Loucy (cell line): ENCODE measurements around the gene RAPH1.

Experiments used
- H2AFZ ChIP-seq: fragments of 200-600 bp; sonication (generic); 2 replicates; pipeline ENCODE4 v1.6.0; 2016; ENCODE audit warnings: antibody characterized with exemption, mild to moderate bottlenecking, low read length, moderate library complexity
- H3F3A ChIP-seq: fragments of 200-600 bp; 2 replicates; pipeline ENCODE4 v1.6.0; 2016; ENCODE audit warnings: antibody characterized with exemption, low read depth, mild to moderate bottlenecking
- H3K27me3 ChIP-seq: fragments of 200-600 bp; sonication (generic); 2 replicates; pipeline ENCODE4 v1.6.1; 2014; ENCODE audit warnings: low read length, mild to moderate bottlenecking; ENCODE audit not compliant: insufficient read depth, poor library complexity, severe bottlenecking
- H3K36me3 ChIP-seq: fragments of 200-600 bp; sonication (generic); 2 replicates; pipeline ENCODE4 v1.6.1; 2016; ENCODE audit warnings: low read length; ENCODE audit not compliant: insufficient read depth
- H3K4me1 ChIP-seq: fragments of 200-600 bp; sonication (generic); 2 replicates; pipeline ENCODE4 v1.5.1; 2014; ENCODE audit warnings: low read length, mild to moderate bottlenecking; ENCODE audit not compliant: insufficient read depth, poor library complexity, severe bottlenecking
- H3K4me2 ChIP-seq: fragments of 200-600 bp; sonication (generic); 2 replicates; pipeline ENCODE4 v1.6.0; 2014; ENCODE audit warnings: antibody characterized with exemption, low read length, low read depth, mild to moderate bottlenecking; ENCODE audit not compliant: poor library complexity, severe bottlenecking
- H3K4me3 ChIP-seq: fragments of 200-600 bp; sonication (generic); 2 replicates; pipeline ENCODE4 v1.5.1; 2014; ENCODE audit warnings: low read length, mild to moderate bottlenecking, mixed read lengths; ENCODE audit not compliant: poor library complexity, severe bottlenecking
- H3K79me2 ChIP-seq: fragments of 200-600 bp; sonication (generic); 2 replicates; pipeline ENCODE4 v1.6.1; 2014; ENCODE audit warnings: low read length; ENCODE audit not compliant: insufficient read depth
- H3K9ac ChIP-seq: fragments of 200-600 bp; sonication (generic); 2 replicates; pipeline ENCODE4 v1.6.0; 2014; ENCODE audit warnings: mild to moderate bottlenecking, low read depth, low read length, moderate library complexity; ENCODE audit not compliant: poor library complexity, severe bottlenecking
- H3K9me2 ChIP-seq: fragments of 200-600 bp; sonication (generic); replicated peaks from 2 replicates; pipeline ENCODE4 v1.6.1; 2016; ENCODE audit warnings: low read depth, low read length, mixed read lengths
- H3K9me3 ChIP-seq: fragments of 200-600 bp; sonication (generic); 2 replicates; pipeline ENCODE4 v1.6.1; 2014; ENCODE audit warnings: mild to moderate bottlenecking, antibody characterized with exemption, low read length, low read depth; ENCODE audit not compliant: insufficient read depth
- H4K20me1 ChIP-seq: fragments of 200-600 bp; sonication (generic); 2 replicates; pipeline ENCODE4 v1.6.0; 2014; ENCODE audit warnings: antibody characterized with exemption, low read length, mild to moderate bottlenecking; ENCODE audit not compliant: insufficient read depth, poor library complexity, severe bottlenecking
- EZH2phosphoT487 ChIP-seq: fragments of 200-600 bp; IDR thresholded peaks from 2 replicates; pipeline ENCODE4 v1.6.1; 2018; ENCODE audit warnings: antibody characterized with exemption, mild to moderate bottlenecking, moderate library complexity, borderline replicate concordance
- TF ChIP-seq, protein P1 (sequence below): fragments of 200-600 bp; sonication (generic); conservative IDR thresholded peaks from 2 replicates; pipeline ENCODE4 v1.5.1; 2014; ENCODE audit warnings: mild to moderate bottlenecking, antibody characterized with exemption, low read length

The RAPH1 gene

DNA sequence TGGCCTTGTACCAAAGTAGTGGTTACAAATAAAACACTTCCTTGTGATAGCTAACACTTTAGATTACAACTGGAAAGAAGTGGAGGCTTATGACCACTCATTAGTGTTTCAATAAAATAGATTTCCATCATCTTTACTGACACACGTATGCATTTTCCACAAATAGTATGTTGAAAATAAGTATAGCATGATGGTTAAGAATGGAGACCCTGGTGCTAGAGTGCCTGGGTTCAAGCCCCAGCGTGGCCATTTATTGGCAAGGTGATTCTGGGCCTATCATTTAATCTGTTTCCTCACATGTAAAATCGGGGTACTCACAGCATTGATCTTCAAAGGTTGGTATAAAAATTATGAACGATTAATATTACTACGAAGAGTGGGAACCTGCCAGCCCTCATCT, 54.5 kb downstream of the RAPH1 start:
- H3K27me3 ChIP-seq = no peaks in the 10 kb centered on the region
- no peak for TF ChIP-seq EZH2phosphoT487
- TF ChIP-seq, protein P1, sequence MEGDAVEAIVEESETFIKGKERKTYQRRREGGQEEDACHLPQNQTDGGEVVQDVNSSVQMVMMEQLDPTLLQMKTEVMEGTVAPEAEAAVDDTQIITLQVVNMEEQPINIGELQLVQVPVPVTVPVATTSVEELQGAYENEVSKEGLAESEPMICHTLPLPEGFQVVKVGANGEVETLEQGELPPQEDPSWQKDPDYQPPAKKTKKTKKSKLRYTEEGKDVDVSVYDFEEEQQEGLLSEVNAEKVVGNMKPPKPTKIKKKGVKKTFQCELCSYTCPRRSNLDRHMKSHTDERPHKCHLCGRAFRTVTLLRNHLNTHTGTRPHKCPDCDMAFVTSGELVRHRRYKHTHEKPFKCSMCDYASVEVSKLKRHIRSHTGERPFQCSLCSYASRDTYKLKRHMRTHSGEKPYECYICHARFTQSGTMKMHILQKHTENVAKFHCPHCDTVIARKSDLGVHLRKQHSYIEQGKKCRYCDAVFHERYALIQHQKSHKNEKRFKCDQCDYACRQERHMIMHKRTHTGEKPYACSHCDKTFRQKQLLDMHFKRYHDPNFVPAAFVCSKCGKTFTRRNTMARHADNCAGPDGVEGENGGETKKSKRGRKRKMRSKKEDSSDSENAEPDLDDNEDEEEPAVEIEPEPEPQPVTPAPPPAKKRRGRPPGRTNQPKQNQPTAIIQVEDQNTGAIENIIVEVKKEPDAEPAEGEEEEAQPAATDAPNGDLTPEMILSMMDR = no peak
- H3K9ac ChIP-seq = no peak overlapping the region
- H4K20me1 ChIP-seq = no peaks in the 10 kb centered on the region
- no peak overlapping the region for H3K4me3 ChIP-seq
- H3K36me3 ChIP-seq = no peaks in the 10 kb centered on the region
- H3K79me2 ChIP-seq = no peaks in the 10 kb centered on the region
- no peaks in the 10 kb centered on the region for H3F3A ChIP-seq
- H3K4me1 ChIP-seq = no peaks in the 10 kb centered on the region
- H3K9me3 ChIP-seq = no peaks in the 10 kb centered on the region
- no peaks in the 10 kb centered on the region for H3K9me2 ChIP-seq
- no peak overlapping the region for H2AFZ ChIP-seq
- no peak overlapping the region for H3K4me2 ChIP-seq

DNA sequence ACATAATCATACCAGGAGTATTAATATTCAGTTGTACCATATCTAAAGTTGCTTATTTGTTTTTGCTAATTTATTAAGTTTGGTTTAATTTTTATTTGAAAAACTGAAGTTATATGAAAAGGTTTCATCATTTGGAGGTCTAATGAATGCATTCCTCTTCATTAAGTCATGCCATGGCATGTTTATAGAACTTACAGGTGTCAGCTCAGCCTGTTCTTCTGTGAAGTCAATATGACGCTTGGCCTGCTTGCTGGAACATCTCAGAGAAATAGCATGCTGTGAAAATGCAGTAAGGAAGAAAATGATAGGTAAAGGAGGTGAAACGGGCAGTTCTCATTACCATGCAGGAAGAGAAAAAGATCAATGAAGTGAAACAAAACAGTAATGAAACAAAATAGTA, 58.2 kb downstream of the RAPH1 start:
- Histone ChIP-seq H3F3A (no peaks in the 10 kb centered on the region), H3K79me2 (no peaks in the 10 kb centered on the region), H2AFZ (no peak overlapping the region), H3K4me2 (no peak overlapping the region), H3K4me3 (no peak overlapping the region), H3K9me3 (no peaks in the 10 kb centered on the region), H3K36me3 (no peaks in the 10 kb centered on the region), H3K9me2 (no peaks in the 10 kb centered on the region), H3K27me3 (no peaks in the 10 kb centered on the region), H3K4me1 (no peaks in the 10 kb centered on the region), H4K20me1 (no peaks in the 10 kb centered on the region), H3K9ac (no peak overlapping the region)
- TF ChIP-seq EZH2phosphoT487 = no peak
- TF ChIP-seq, protein P1 = no peak

DNA sequence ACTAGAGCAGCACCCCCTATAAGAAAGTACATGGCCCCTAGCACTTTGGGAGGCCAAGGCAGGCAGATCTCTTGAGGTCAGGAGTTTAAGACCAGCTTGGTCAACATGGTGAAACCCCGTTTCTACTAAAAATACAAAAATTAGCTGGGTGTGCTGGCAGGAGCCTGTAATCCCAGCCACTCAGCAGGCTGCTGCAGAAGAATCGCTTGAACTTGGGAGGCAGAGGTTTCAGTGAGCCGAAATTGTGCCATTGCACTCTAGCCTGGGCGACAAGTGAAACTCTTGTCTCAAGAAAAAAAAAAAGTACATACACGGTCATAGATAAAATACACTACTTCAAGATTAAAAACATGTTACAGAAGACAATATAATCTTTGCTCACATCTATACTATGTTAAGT, 63.8 kb downstream of the RAPH1 start:
- Histone ChIP-seq H3K9ac (no peak overlapping the region), H3F3A (no peaks in the 10 kb centered on the region; the same call in 1 of the 2 replicates), H3K36me3 (no peaks in the 10 kb centered on the region), H3K4me3 (no peak overlapping the region), H3K27me3 (no peaks in the 10 kb centered on the region), H3K4me1 (no peaks in the 10 kb centered on the region), H3K9me3 (no peaks in the 10 kb centered on the region), H4K20me1 (no peaks in the 10 kb centered on the region), H2AFZ (no peak overlapping the region), H3K79me2 (no peaks in the 10 kb centered on the region), H3K4me2 (no peak overlapping the region), H3K9me2 (no peaks in the 10 kb centered on the region)
- TF ChIP-seq, protein P1 = no peak
- TF ChIP-seq EZH2phosphoT487 = no peak
